D721Med (cell line): ENCODE results near the gene TUT1.

Experiments used
- DNase-seq: peaks from one replicate; pipeline ENCODE4 v3.0.0; 2011; ENCODE audit warnings: low spot score; ENCODE audit not compliant: insufficient read length
- FAIRE-seq: peaks from 2 replicates; lab custom pipeline; 2011; peaks lifted over from hg19 to GRCh38; lab: Jason Lieb, UNC
- TF ChIP-seq, protein P1 (sequence below): IDR thresholded peaks from 2 replicates; pipeline ENCODE4 v1.5.1; 2012; ENCODE audit warnings: mild to moderate bottlenecking, control low read depth; ENCODE audit not compliant: insufficient read depth; ENCODE audit errors: missing control alignments

The TUT1 gene

DNA sequence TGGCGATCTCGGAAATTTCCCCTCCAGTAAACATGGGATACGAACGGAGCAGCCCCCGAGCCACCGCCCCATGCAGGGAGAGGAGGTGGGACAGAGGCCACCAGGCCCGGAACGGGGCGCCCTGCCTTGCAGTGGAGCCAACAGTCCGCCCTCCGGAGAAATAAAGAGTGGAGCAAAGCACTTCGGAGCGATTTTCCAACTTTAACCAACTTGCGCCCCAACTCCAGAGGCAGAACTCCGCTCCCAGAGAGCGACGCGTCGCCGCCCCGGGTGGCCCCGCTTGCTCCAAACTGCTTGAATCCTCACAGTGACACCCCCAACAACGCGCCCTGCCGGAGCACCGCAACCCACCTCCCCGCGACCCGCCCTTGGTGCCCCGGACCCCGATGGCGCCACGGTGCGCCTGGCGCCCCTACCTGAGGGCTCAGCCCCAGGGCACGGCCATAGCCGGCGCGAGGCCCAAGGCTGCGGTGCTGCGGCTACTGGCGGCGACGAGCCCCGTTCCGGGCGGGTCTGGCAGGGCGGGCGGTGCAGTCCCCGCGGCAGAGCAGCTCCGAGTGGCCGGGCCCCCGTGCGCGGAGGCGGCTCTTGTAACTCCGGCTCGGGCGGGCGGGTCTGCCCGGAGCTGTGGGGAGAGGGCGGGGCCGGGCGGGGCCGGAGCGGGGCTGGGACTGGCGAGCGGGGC is 44.9 kb downstream of the TUT1 start, which contains the start of gene AHNAK:
Gene AHNAK (minus strand): TSS at position 563 of the 685 bp plus-strand sequence. CDS start 10,708 bp downstream, outside the sequence.
- no peak for FAIRE-seq
- TF ChIP-seq, protein P1, sequence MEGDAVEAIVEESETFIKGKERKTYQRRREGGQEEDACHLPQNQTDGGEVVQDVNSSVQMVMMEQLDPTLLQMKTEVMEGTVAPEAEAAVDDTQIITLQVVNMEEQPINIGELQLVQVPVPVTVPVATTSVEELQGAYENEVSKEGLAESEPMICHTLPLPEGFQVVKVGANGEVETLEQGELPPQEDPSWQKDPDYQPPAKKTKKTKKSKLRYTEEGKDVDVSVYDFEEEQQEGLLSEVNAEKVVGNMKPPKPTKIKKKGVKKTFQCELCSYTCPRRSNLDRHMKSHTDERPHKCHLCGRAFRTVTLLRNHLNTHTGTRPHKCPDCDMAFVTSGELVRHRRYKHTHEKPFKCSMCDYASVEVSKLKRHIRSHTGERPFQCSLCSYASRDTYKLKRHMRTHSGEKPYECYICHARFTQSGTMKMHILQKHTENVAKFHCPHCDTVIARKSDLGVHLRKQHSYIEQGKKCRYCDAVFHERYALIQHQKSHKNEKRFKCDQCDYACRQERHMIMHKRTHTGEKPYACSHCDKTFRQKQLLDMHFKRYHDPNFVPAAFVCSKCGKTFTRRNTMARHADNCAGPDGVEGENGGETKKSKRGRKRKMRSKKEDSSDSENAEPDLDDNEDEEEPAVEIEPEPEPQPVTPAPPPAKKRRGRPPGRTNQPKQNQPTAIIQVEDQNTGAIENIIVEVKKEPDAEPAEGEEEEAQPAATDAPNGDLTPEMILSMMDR, result no peak
- no peak for DNase-seq

GRCh38 chr11:62545437-62546243 is 45.7 kb downstream of the TUT1 start:
- DNase-seq (no peak), FAIRE-seq (no peak)
- TF ChIP-seq, protein P1, result peak; percentile 5

DNA sequence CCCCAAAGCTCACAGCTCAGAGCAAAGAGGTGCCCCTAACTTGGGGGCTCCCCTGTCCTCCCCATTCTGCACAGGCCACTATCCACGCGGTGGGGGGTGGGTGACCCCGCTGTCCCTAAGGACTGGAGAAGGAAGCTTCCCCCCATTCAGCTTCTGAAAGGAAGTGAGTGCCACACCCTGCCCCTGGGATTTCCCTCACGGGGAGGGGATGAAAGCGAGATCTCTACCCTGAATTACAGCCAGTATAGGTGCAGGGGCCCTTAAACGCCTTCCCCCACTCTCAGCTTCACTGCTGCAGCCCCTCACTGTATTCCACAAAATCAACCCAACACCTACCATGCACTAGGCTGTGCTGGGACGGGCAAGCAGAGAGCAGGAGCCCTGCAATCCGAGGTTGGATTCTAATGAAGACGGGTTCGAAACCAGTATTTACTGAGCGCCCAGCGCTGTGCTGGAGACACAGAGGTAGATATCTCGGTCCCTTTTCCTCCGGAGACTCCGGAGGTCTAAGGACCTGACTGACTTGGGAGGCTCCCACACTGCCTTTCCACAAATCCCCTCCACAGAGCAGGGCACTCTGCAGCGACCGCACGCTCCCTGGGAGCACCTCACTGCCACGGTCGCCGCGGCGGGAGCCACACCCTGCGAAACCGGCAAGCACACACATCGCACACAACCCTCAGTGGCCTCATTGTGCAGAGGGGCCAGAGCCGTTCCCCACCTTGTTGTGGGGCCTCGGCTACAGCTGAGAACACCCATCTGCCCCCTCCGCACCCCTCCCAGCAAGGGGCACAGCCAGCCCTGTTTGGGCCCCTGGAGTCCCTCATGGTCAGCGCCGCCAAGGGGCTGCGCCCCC is 46.5 kb downstream of the TUT1 start:
- DNase-seq (no peak), FAIRE-seq (no peak)
- TF ChIP-seq, protein P1, result no peak

DNA sequence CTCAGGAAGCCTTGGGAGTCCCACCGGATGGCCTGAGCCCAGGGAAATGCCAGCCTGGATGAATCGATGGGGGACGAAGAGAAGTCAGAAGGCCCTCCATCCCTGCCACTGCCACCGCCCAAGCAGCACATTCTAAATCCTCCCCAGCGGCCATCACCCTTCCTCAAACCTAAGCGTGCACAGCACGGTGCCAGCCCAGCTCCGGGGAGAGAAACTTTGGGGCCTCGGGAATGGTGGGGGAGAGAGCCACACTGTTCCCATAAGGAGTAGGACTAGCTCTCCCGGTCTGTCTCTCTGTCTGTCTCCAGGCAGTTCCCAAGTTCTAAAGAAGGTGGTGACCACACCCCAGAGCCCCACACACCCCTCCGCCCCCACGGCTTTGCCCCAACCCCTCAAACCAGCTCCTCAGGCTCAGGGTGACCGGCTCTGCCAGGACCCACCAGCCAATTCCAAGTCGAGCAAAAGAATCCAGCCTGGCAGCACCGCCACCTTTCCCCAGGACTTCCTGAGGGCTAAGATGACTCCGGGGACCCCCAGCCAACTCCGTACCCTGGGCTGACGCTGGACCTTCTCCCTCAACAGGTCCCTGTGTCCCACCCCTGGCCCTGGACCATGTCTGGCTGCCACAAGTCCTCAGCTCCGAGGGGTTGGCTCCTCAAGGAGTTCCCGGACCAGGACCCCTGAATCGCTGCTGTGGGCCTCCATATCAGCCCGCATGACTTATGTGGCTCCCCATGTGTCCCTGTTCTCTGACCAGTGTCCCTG is 47.5 kb downstream of the TUT1 start:
- FAIRE-seq (no peak), DNase-seq (no peak)
- TF ChIP-seq, protein P1, result no peak

DNA sequence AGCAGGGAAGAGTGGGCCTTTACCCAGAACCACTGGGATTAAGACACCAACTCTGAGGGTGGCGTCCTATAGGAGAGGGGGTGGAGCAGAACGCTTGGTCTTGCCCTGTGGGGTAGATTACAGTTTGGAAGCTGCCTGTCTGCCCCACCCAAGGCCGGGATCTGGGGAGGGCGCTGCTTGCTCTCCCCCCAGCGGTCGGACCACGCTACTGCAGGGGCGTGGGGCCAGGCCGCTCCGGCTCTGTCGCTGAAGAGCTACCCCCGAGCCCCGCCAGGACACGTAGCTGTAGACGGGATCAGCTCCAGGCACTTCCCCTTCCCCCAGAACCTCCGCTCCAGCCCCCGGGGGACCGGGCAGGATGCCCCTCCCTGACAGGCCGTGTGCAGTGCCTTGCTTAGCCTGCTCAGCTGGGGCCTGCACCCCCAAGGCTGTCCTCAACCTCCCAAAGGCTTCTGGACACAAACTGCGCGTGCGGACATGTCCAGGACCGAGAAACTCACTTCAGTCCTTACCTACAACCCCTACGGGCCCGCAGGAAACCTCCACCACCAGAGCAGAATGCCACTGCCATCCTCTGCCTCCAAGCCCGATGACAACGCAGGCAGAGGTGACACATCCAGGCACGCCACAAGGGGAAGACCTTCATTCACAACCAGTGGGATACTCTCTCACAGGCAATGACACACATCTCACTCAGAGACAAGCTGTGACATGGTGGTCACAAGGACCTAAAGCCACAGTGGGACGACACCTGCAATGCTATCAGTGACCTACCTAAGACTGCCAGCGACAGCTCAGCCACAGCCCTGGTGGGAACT is 48.4 kb downstream of the TUT1 start:
- no peak for FAIRE-seq

More for the DNA sequence above, 48.4 kb downstream of the TUT1 start:
- peak; percentile 83 for DNase-seq
- TF ChIP-seq, protein P1, result peak; percentile 76
